Neural cell (in vitro differentiated cells): Measurements from ENCODE around the gene SLFN13. TPM values are rescaled to one million over a fixed set of nuclear protein-coding genes. Genes with fewer than 3 reads are reported as not detected.
"Not testable (repeated sequence)": the region's sequence is repeated elsewhere in the genome, so short reads cannot be mapped to it uniquely, and the experiment has no call there.

ENCODE experiments used
- H2AFZ ChIP-seq: fragments of 200-600, 300-800 bp; sonication (generic), shearing (Covaris generic); 2 replicates; pipeline ENCODE4 v1.6.0; 2014; ENCODE audit warnings: low read depth, mild to moderate bottlenecking, antibody characterized with exemption, low read length, moderate library complexity
- H3F3A ChIP-seq: fragments of 200-600 bp; shearing (Covaris generic); 2 replicates; pipeline ENCODE4 v1.6.1; 2016; ENCODE audit warnings: mild to moderate bottlenecking, moderate library complexity, mixed read lengths, antibody characterized with exemption, low read length; ENCODE audit not compliant: insufficient read depth, poor library complexity, severe bottlenecking
- H3K27ac ChIP-seq: fragments of 200-600, 300-800 bp; sonication (generic), shearing (Covaris generic); 2 replicates; pipeline ENCODE4 v1.5.1; 2014; ENCODE audit warnings: mild to moderate bottlenecking, low read length, moderate library complexity
- H3K27me3 ChIP-seq: fragments of 300-800, 200-600 bp; sonication (generic), shearing (Covaris generic); 2 replicates; pipeline ENCODE4 v1.6.0; 2014; ENCODE audit warnings: mild to moderate bottlenecking, low read depth, low read length, moderate library complexity; ENCODE audit not compliant: insufficient read depth
- H3K36me3 ChIP-seq: fragments of 300-800, 200-600 bp; sonication (generic), shearing (Covaris generic); 2 replicates; pipeline ENCODE4 v1.5.1; 2014; ENCODE audit warnings: mild to moderate bottlenecking, antibody characterized with exemption, low read length, moderate library complexity; ENCODE audit not compliant: insufficient read depth
- H3K4me2 ChIP-seq: fragments of 300-800, 200-600 bp; sonication (generic), shearing (Covaris generic); 2 replicates; pipeline ENCODE4 v1.6.0; 2014; ENCODE audit warnings: mild to moderate bottlenecking, low read length
- H3K4me3 ChIP-seq: fragments of 300-800, 200-600 bp; sonication (generic), shearing (Covaris generic); 2 replicates; pipeline ENCODE4 v1.5.1; 2014; ENCODE audit warnings: mild to moderate bottlenecking, low read length, moderate library complexity
- H3K79me2 ChIP-seq: fragments of 200-600 bp; shearing (Covaris generic); replicated peaks from 2 replicates; pipeline ENCODE4 v1.6.0; 2014; ENCODE audit warnings: mild to moderate bottlenecking, low read length, moderate library complexity; ENCODE audit not compliant: insufficient read depth
- H3K9ac ChIP-seq: fragments of 300-800, 200-600 bp; sonication (generic), shearing (Covaris generic); 2 replicates; pipeline ENCODE4 v1.6.1; 2016; ENCODE audit warnings: mild to moderate bottlenecking, low read length, mixed read lengths
- H3K9me2 ChIP-seq: fragments of 200-600 bp; shearing (Covaris generic); 2 replicates; pipeline ENCODE4 v1.6.1; 2016; ENCODE audit warnings: mild to moderate bottlenecking, low read length, mixed read lengths; ENCODE audit not compliant: insufficient read depth
- H3K9me3 ChIP-seq: fragments of 200-600, 300-800 bp; sonication (generic), shearing (Covaris generic); 2 replicates; pipeline ENCODE4 v1.6.1; 2016; ENCODE audit warnings: mild to moderate bottlenecking, mixed run types, low read length, moderate library complexity, mixed read lengths
- H4K20me1 ChIP-seq: fragments of 200-600 bp; shearing (Covaris generic); 2 replicates; pipeline ENCODE4 v1.6.1; 2016; ENCODE audit warnings: mild to moderate bottlenecking, mixed run types; ENCODE audit not compliant: insufficient read depth
- EP300 ChIP-seq: fragments of 450-650 bp; conservative IDR thresholded peaks from 2 replicates; pipeline ENCODE4 v1.6.1; 2014; ENCODE audit warnings: antibody characterized with exemption, mild to moderate bottlenecking, moderate library complexity; ENCODE audit not compliant: poor library complexity, severe bottlenecking
- EZH2 ChIP-seq: fragments of 200-600, 300-800 bp; shearing (Covaris generic), sonication (generic); IDR thresholded peaks from 2 replicates; pipeline ENCODE4 v1.6.1; 2014; ENCODE audit warnings: antibody characterized with exemption, low read length, borderline replicate concordance, mild to moderate bottlenecking; ENCODE audit not compliant: insufficient read depth, poor library complexity, severe bottlenecking
- MXI1 ChIP-seq: fragments of 450-650 bp; conservative IDR thresholded peaks from 2 replicates; pipeline ENCODE4 v1.6.1; 2014; ENCODE audit warnings: antibody characterized with exemption, mild to moderate bottlenecking; ENCODE audit not compliant: poor library complexity, severe bottlenecking
- POLR2AphosphoS5 ChIP-seq: IDR thresholded peaks from 2 replicates; pipeline ENCODE4 v1.6.1; 2012
- RAD21 ChIP-seq: fragments of 450-650 bp; conservative IDR thresholded peaks from 2 replicates; pipeline ENCODE4 v1.6.1; 2014; ENCODE audit warnings: antibody characterized with exemption, mild to moderate bottlenecking, moderate library complexity
- SMC3 ChIP-seq: fragments of 450-650 bp; conservative IDR thresholded peaks from 2 replicates; pipeline ENCODE4 v1.6.1; 2014; ENCODE audit warnings: antibody characterized with exemption, mild to moderate bottlenecking, moderate library complexity; ENCODE audit not compliant: poor library complexity
- TAF1 ChIP-seq: IDR thresholded peaks from 2 replicates; pipeline ENCODE4 v1.6.1; 2012; ENCODE audit warnings: low read depth
- polyA plus RNA-seq: library from polyadenylated mRNA; depleted of rRNA; stranded (reverse); fragments of >200 nt; gene quantifications from 2 replicates; pipeline ENCODE4 v1.2.3, GENCODE V29; 2014
- TF ChIP-seq, protein P1 (sequence below): IDR thresholded peaks from 2 replicates; pipeline ENCODE4 v1.6.1; 2012; ENCODE audit warnings: borderline replicate concordance
- TF ChIP-seq, protein P2 (sequence below): fragments of 450-650 bp; IDR thresholded peaks from 2 replicates; pipeline ENCODE4 v1.5.1; 2014; ENCODE audit warnings: antibody characterized with exemption, mild to moderate bottlenecking, moderate library complexity; ENCODE audit not compliant: poor library complexity, severe bottlenecking

Gene SLFN13
- polyA plus RNA-seq, 1 donor from 2014 or later: 0.20 TPM

GRCh38 chr17:35404360-35404759 is 44.2 kb downstream of the SLFN13 start:
- no peaks in the 10 kb centered on the region for H3K9me2 ChIP-seq
- H3K27me3 ChIP-seq: no peaks in the 10 kb centered on the region
- H3K4me3 ChIP-seq: no peak overlapping the region
- no peaks in the 10 kb centered on the region for H3K79me2 ChIP-seq
- H3K4me2 ChIP-seq: no peak overlapping the region
- H3K27ac ChIP-seq: no peak overlapping the region
- no peaks in the 10 kb centered on the region for H3K9me3 ChIP-seq
- no peak overlapping the region for H3K9ac ChIP-seq
- TF ChIP-seq POLR2AphosphoS5 (no peak), EZH2 (no peak), MXI1 (no peak), TAF1 (no peak), SMC3 (no peak), RAD21 (no peak), EP300 (no peak)
- TF ChIP-seq, protein P1, sequence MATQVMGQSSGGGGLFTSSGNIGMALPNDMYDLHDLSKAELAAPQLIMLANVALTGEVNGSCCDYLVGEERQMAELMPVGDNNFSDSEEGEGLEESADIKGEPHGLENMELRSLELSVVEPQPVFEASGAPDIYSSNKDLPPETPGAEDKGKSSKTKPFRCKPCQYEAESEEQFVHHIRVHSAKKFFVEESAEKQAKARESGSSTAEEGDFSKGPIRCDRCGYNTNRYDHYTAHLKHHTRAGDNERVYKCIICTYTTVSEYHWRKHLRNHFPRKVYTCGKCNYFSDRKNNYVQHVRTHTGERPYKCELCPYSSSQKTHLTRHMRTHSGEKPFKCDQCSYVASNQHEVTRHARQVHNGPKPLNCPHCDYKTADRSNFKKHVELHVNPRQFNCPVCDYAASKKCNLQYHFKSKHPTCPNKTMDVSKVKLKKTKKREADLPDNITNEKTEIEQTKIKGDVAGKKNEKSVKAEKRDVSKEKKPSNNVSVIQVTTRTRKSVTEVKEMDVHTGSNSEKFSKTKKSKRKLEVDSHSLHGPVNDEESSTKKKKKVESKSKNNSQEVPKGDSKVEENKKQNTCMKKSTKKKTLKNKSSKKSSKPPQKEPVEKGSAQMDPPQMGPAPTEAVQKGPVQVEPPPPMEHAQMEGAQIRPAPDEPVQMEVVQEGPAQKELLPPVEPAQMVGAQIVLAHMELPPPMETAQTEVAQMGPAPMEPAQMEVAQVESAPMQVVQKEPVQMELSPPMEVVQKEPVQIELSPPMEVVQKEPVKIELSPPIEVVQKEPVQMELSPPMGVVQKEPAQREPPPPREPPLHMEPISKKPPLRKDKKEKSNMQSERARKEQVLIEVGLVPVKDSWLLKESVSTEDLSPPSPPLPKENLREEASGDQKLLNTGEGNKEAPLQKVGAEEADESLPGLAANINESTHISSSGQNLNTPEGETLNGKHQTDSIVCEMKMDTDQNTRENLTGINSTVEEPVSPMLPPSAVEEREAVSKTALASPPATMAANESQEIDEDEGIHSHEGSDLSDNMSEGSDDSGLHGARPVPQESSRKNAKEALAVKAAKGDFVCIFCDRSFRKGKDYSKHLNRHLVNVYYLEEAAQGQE: no peak
- TF ChIP-seq, protein P2, sequence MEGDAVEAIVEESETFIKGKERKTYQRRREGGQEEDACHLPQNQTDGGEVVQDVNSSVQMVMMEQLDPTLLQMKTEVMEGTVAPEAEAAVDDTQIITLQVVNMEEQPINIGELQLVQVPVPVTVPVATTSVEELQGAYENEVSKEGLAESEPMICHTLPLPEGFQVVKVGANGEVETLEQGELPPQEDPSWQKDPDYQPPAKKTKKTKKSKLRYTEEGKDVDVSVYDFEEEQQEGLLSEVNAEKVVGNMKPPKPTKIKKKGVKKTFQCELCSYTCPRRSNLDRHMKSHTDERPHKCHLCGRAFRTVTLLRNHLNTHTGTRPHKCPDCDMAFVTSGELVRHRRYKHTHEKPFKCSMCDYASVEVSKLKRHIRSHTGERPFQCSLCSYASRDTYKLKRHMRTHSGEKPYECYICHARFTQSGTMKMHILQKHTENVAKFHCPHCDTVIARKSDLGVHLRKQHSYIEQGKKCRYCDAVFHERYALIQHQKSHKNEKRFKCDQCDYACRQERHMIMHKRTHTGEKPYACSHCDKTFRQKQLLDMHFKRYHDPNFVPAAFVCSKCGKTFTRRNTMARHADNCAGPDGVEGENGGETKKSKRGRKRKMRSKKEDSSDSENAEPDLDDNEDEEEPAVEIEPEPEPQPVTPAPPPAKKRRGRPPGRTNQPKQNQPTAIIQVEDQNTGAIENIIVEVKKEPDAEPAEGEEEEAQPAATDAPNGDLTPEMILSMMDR: no peak
- H3F3A ChIP-seq: no peaks in the 10 kb centered on the region
- H3K36me3 ChIP-seq: no peaks in the 10 kb centered on the region
- H2AFZ ChIP-seq: no peak overlapping the region
- no peaks in the 10 kb centered on the region for H4K20me1 ChIP-seq

- H2AFZ ChIP-seq, H3K79me2 ChIP-seq, H3K4me2 ChIP-seq, H3K36me3 ChIP-seq, H3K9ac ChIP-seq, H4K20me1 ChIP-seq, H3K9me2 ChIP-seq, H3K4me3 ChIP-seq, H3K9me3 ChIP-seq, H3K27me3 ChIP-seq, H3K27ac ChIP-seq, H3F3A ChIP-seq: not testable (repeated sequence)
These were observed 54.8 kb downstream of the SLFN13 start for GRCh38 chr17:35393783-35394182.

- no peak for TF ChIP-seq MXI1
- no peak for TF ChIP-seq POLR2AphosphoS5
- no peaks in the 10 kb centered on the region for H3K27me3 ChIP-seq
- H2AFZ ChIP-seq: no peak overlapping the region
- no peaks in the 10 kb centered on the region for H3F3A ChIP-seq
- no peak overlapping the region for H3K27ac ChIP-seq
- H3K4me2 ChIP-seq: no peak overlapping the region
- H3K4me3 ChIP-seq: no peak overlapping the region
- H3K9me2 ChIP-seq: no peaks in the 10 kb centered on the region
- no peaks in the 10 kb centered on the region for H4K20me1 ChIP-seq
- H3K9me3 ChIP-seq: no peaks in the 10 kb centered on the region
- H3K79me2 ChIP-seq: no peaks in the 10 kb centered on the region
- H3K36me3 ChIP-seq: no peaks in the 10 kb centered on the region
- H3K9ac ChIP-seq: no peak overlapping the region
These were observed 57.9 kb downstream of the SLFN13 start for GRCh38 chr17:35390663-35391062.
